ENCODE measurements around the gene GAPVD1.

Gene GAPVD1

DNA sequence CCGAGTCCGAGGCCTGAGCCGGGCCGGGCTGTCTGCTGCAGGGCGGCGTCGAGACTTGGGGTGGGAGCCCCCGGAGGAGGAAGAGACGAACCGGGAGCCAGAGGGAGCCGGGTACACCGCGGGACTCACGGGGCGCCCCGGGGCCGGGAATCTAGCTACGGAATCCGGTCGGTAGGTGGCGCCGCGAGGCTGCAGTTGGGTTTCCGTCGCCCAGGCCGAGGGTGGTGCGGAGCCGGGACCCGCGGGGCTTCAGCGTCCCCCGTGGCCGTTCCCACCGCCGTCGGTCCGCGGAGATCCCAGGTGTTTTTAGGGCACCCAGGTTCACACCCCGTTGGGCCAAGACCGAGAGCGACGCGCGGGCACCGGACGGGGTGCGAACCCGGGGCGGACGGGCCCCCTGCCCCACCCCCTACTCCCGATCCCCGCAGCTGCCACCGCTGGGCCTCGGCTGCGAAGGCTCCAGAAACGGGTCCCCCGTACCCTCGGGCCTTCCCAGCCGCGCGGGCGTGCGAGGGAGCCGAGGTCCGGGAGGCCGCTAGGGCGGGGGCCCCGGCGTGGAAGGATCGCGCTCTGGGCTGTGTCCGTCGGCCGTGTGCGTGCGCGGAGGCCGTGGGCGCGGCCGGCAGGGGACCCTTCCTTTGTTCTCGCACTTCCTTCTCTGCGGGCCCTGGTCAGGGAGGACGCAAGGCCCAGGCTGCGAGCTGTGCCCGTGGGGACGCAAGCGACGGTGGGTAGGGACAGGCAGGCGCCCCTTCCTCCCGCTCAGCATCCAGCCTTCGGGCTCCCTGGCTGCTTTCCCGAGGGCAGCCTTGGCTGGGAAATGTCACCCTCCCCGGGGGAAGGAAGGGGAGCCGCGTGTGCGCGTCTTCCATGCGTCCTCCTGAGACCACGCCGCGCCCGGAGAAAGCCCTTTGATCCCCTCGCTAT lies 146.6 kb downstream of the GAPVD1 start:
- DNase-seq = peak; percentile 46

DNA sequence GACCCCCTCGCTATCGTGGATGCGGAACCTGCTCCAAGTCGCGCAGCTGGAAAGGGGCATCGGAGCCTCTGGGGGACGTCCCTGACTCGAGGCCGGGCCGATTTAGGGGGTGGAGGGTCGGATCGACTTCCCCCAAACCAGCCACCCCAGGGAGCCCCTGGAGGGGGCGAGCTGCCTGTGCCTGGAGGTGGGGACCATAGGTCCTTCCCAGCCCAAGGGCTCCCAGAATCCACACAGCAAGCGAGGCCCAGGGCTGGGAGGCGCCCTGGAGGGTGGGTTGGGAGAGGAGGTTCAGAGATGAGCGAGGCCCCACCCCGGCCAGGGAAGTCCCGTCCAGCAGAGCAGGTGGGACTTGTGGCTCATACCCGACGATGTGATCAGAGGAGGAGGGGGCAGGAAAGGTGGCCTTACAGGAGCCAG lies 147.6 kb downstream of the GAPVD1 start:
- no peak for DNase-seq

- no peak for DNase-seq
Measured at GRCh38 chr9:125409637-125410521, 148.3 kb downstream of the GAPVD1 start.

DNA sequence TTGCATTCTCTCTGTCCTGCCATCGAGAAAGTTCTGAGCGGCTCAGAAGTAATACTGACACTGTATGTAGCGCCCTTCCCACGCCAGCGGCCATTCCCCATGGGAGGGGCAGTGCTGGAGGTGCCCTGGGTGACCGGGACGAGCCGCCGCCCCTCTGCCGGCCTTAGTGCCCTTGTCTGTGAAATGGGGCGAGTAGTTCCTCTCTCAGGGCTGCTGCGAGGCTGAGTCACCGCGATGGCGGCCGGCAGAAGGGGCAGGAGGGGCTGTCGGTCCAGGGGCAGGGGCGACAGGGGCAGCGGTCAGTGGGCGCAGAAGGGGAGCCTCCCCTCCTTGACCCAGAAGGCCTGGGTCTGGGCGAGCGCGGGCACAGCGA lies 148.9 kb downstream of the GAPVD1 start:
- DNase-seq = no peak

DNA sequence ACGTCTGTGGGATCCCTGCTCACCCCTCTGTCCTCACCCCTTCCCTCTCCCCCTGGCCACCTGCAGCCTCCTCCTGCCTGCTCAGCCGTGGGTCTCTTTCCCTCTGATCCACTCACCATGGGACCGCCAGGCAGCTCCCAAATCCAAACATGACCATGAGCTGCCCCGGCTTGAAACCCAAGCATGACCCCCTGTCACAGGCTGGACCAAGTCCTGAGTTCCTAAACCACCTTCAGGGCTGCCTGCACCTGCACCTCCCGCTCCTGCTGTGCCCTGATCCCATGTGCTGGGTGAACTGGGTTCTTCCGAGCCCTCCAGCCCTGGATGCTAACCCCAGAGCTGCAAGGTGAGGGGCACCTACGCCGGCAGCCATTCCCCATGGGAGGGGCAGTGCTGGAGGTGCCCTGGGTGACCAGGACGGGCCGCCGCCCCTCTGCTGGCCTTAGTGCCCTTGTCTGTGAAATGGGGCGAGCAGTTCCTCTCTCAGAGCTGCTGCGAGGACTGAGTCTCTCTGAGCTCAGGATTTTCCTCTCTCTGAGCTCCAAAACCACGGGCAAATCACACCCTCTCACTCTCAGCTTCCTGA lies 149.6 kb downstream of the GAPVD1 start:
- no peak for DNase-seq

- DNase-seq = no peak
Measured at GRCh38 chr9:125412166-125412565, 150.5 kb downstream of the GAPVD1 start.

- no peak for DNase-seq
Measured at GRCh38 chr9:125413579-125413978, 152.0 kb downstream of the GAPVD1 start.

- DNase-seq = no peak
Measured at GRCh38 chr9:125415583-125416460, 154.2 kb downstream of the GAPVD1 start.

- DNase-seq = no peak
Measured at GRCh38 chr9:125416517-125416916, 154.9 kb downstream of the GAPVD1 start.
